NCI-H345 treated with DMSO at 0.1 percent for 48 hours (cell line): ENCODE measurements around the gene TPRG1.
A peak's percentile ranks its signal among the peaks of the same experiment; 100 is the strongest.

ENCODE experiments used
- DNase-seq: peaks from one replicate; lab custom pipeline; 2025; ENCODE audit not compliant: unreplicated experiment; lab: John Stamatoyannopoulos, UW

The TPRG1 gene

GRCh38 chr3:189227249-189227648 lies 55.5 kb downstream of the TPRG1 start:
- DNase-seq, result no peak

GRCh38 chr3:189229196-189229828 lies 57.5 kb downstream of the TPRG1 start:
- no peak for DNase-seq

GRCh38 chr3:189232790-189233189 lies 61.0 kb downstream of the TPRG1 start:
- no peak for DNase-seq

GRCh38 chr3:189233225-189233858 lies 61.6 kb downstream of the TPRG1 start:
- DNase-seq, result peak; percentile 56

- DNase-seq, result no peak
Observed at GRCh38 chr3:189235214-189235613, 63.4 kb downstream of the TPRG1 start.

- no peak for DNase-seq
Observed at GRCh38 chr3:189236352-189236751, 64.6 kb downstream of the TPRG1 start.

GRCh38 chr3:189237526-189237925 lies 65.8 kb downstream of the TPRG1 start:
- DNase-seq, result no peak

- no peak for DNase-seq
Observed at GRCh38 chr3:189238071-189238470, 66.3 kb downstream of the TPRG1 start.

- no peak for DNase-seq
Observed at GRCh38 chr3:189239616-189240015, 67.8 kb downstream of the TPRG1 start.

GRCh38 chr3:189249987-189250386 lies 78.2 kb downstream of the TPRG1 start:
- DNase-seq, result no peak

- no peak for DNase-seq
Observed at GRCh38 chr3:189258261-189258660, 86.5 kb downstream of the TPRG1 start.

- no peak for DNase-seq
Observed at GRCh38 chr3:189260556-189261493, 89.1 kb downstream of the TPRG1 start.

- no peak for DNase-seq
Observed at GRCh38 chr3:189262746-189263145, 91.0 kb downstream of the TPRG1 start.

- DNase-seq, result no peak
Observed at GRCh38 chr3:189267981-189268613, 96.3 kb downstream of the TPRG1 start.

GRCh38 chr3:189269365-189269764 lies 97.6 kb downstream of the TPRG1 start:
- no peak for DNase-seq

GRCh38 chr3:189270248-189270832 lies 98.6 kb downstream of the TPRG1 start:
- DNase-seq, result peak; percentile 55

GRCh38 chr3:189272500-189273119 lies 100.8 kb downstream of the TPRG1 start:
- no peak for DNase-seq

- DNase-seq, result no peak
Observed at GRCh38 chr3:189273736-189274135, 102.0 kb downstream of the TPRG1 start.

- no peak for DNase-seq
Observed at GRCh38 chr3:189275182-189275581, 103.4 kb downstream of the TPRG1 start.

- DNase-seq, result no peak
Observed at GRCh38 chr3:189275852-189276251, 104.1 kb downstream of the TPRG1 start.
